ENCODE data around the gene NCKAP5L.
"Not testable (repeated sequence)": the region's sequence is repeated elsewhere in the genome, so short reads cannot be mapped to it uniquely, and the experiment has no call there.

NCKAP5L gene

DNA sequence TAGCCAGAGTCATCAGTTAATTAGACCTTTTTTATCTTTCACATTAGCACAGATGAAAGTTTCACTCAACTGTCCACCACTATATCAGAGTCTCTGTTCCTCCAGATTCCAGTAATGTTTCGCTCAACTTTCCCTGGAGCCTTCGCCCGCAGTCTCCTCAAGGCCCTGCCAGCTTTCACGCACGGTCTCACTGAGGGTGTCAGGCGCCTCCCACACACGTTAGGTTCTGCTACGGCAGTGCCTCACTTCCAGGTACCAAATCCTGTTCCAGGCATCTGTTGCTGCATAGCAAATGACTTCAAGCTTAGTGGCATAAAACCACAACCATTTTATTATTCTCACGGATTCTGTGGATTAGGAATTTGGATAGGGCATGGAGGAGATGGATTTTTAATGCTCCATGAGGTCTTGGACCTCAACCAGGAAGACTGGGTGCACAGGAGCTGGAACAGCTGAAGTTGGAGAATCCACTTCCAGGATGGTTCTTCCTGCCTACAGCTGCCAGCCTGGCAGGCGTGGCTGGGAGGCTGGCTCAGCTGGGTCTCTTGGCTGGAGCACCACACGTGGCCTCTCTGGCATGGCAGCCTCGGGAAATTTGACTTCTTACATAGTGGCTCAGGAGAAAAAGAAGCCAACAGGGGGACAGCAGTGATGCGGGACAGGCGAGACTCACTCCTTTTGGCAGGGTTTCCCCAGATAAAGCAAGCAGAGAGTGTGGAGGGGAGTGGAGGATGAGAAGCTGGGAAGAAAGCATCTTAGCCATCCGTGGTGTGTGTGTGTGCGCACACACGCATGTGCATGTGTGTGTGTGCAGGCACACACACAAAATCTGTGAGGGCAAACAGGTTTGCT is 36.0 kb upstream of the NCKAP5L start:
- H3K4me3 ChIP-seq = no peak overlapping the region
- TF ChIP-seq, protein P1, sequence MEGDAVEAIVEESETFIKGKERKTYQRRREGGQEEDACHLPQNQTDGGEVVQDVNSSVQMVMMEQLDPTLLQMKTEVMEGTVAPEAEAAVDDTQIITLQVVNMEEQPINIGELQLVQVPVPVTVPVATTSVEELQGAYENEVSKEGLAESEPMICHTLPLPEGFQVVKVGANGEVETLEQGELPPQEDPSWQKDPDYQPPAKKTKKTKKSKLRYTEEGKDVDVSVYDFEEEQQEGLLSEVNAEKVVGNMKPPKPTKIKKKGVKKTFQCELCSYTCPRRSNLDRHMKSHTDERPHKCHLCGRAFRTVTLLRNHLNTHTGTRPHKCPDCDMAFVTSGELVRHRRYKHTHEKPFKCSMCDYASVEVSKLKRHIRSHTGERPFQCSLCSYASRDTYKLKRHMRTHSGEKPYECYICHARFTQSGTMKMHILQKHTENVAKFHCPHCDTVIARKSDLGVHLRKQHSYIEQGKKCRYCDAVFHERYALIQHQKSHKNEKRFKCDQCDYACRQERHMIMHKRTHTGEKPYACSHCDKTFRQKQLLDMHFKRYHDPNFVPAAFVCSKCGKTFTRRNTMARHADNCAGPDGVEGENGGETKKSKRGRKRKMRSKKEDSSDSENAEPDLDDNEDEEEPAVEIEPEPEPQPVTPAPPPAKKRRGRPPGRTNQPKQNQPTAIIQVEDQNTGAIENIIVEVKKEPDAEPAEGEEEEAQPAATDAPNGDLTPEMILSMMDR (IDR thresholded peaks at IDR 0.05) = no peak
- H3K27ac ChIP-seq = no peak overlapping the region
- DNase-seq (ENCODE audit: low spot score) = peak; percentile 71

DNA sequence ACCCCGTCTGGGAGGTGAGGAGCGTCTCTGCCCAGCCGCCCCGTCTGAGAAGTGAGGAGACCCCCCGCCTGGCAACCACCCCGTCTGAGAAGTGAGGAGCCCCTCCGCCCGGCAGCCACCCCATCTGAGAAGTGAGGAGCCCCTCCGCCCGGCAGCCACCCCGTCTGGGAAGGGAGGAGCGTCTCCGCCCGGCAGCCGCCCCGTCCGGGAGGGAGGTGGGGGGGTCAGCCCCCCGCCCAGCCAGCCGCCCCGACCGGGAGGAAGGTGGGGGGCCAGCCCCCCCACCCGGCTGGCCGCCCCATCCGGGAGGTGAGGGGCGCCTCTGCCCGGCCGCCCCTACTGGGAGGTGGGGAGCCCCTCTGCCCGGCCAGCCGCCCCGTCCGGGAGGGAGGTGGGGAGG is 32.7 kb upstream of the NCKAP5L start:
- H3K27ac ChIP-seq; H3K4me3 ChIP-seq; DNase-seq (ENCODE audit: low spot score): not testable (repeated sequence)

DNA sequence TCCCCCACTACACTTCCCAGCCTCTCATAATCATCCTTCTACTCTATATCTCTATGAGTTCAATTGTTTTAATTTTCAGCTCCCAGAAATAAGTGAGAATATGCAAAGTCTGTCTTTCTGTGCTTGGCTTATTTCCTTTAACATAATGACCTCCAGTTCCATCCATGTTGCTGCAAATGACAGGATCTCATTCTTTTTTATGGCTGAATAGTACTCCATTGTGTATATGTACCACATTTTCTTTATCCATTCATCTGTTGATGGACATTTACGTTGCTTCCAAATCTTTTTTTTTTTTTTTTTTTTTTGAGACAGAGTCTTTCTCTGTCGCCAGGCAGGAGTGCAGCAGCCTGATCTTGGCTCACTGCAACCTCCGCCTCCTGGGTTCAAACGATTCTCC is 27.7 kb upstream of the NCKAP5L start:
- not testable (repeated sequence) for DNase-seq (ENCODE audit: low spot score); H3K4me3 ChIP-seq; H3K27ac ChIP-seq

DNA sequence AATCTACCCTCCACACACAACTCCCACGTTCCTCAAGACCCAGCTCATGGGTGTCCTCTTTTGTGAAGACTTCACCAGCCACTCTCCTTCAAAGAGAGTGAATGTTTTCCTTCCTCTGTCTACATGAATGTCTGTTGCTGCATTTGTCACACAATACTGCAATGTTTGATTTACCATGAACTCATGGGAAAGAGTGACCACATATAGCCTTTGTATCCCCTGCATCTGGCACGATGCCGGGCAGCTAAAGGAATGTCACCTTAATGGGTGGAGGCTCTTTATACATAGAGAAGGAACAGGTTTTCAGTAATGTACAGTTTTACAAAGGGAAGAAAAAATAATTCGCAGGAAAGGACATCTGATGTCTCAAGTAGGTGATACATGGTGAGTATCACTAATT is 26.8 kb upstream of the NCKAP5L start:
- TF ChIP-seq, protein P1 (IDR thresholded peaks at IDR 0.05) = no peak
- Histone ChIP-seq H3K27ac (no peak overlapping the region), H3K4me3 (no peak overlapping the region)
- DNase-seq (ENCODE audit: low spot score) = peak; percentile 28

DNA sequence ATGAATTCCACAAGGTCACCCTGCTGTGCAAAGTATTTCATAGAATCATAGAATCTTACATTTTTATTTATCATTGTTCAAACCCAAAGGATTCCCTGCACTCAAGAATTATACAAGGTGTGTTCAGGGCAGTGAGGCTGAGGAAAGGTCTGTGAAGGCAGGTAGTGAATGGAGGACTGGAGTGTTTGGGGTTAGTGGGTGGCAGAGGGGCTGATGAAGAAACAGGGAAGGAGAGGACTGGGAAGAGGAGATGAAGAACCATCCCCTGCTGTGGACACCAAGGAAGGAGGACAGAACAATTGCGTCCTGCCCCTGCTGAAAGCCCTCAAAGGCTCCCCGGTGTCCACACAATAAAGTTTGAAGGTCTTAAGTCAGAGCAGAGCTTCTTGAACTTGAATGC is 25.5 kb upstream of the NCKAP5L start:
- TF ChIP-seq, protein P1 (IDR thresholded peaks at IDR 0.05) = no peak
- H3K4me3 ChIP-seq = no peak overlapping the region
- no peak overlapping the region for H3K27ac ChIP-seq
- DNase-seq (ENCODE audit: low spot score) = peak; percentile 50

DNA sequence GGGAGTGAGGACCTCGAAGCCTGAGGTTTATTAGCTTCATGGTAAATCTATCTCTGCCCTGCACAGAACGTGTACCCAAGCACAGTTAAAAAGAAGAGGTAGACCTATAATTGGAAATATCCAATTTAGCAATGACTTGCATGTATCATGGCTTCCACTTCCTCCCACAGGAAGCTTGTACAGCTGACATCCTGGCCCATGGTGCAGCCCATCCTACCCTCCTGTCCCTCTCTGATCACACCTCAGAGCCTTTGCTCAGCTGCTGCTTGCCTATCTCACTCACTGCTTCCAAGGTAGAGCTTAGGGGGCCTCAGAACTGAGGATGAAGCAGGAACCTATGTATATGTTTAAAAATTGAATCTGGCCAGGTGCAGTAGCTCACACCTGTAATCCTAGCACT is 18.9 kb upstream of the NCKAP5L start:
- H3K4me3 ChIP-seq = no peak overlapping the region
- peak; percentile 14 for DNase-seq (ENCODE audit: low spot score)
- TF ChIP-seq, protein P1 (IDR thresholded peaks at IDR 0.05) = no peak
- no peak overlapping the region for H3K27ac ChIP-seq

DNA sequence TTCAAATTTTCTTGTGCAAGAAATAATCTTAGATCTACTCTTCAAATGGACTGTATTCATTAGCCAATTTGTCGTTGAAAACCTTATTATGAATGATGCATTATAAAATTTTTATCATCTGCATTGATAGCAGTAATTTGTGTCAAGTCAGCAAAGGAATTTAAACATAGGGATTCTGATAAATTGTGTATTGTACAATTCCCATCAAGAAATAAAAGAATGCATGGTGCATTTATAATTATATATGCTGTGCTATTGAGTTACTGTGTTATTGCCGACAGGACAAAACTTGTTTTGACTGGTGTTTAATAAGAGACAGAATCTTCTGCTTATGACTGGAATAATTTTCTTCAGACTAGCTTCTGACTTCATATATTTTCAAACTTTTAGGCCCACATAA is 17.8 kb upstream of the NCKAP5L start:
- TF ChIP-seq, protein P1 (IDR thresholded peaks at IDR 0.05) = no peak
- no peak for DNase-seq (ENCODE audit: low spot score)

DNA sequence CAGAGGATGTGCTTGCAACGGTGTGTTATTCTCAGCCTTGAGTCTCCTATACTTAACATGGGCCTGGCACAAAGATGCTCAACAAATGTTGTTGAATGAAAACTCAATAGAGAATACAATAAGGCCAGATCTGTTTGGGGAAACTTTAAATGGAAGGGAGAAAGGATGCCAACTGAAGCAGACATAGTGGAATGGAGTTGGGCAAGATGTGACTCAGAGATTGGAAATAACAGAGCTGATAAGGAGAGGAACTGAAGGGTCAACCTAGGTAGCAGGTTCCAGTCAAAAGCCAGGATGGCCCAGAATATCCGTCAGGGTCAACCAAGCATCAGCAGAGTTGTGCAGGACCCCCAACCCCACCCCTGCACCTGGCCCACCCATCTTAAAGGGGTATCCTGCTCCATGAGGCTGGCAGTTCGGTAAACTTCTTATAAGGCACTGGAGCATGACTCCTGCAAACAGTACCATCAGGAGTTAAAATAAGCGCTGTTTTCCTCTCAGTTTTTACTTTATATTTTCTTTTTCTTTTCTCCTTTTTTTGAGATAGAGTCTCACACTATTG is 15.7 kb upstream of the NCKAP5L start:
- TF ChIP-seq, protein P1 (IDR thresholded peaks at IDR 0.05) = no peak

More for the DNA sequence above, 17.8 kb upstream of the NCKAP5L start:
- no peak overlapping the region for H3K4me3 ChIP-seq
- no peak overlapping the region for H3K27ac ChIP-seq

More for the DNA sequence above, 15.7 kb upstream of the NCKAP5L start:
- H3K27ac ChIP-seq = no peak overlapping the region
- DNase-seq (ENCODE audit: low spot score) = peak; percentile 60
- no peak overlapping the region for H3K4me3 ChIP-seq
